GM15510 (cell line): Measurements from ENCODE around the gene ABR.

ENCODE experiments used
- POLR2A ChIP-seq: IDR thresholded peaks from 3 replicates; pipeline ENCODE4 v1.6.1; 2011; ENCODE audit warnings: borderline replicate concordance; ENCODE audit not compliant: insufficient read length; ENCODE audit errors: extremely low read depth

ABR gene

DNA sequence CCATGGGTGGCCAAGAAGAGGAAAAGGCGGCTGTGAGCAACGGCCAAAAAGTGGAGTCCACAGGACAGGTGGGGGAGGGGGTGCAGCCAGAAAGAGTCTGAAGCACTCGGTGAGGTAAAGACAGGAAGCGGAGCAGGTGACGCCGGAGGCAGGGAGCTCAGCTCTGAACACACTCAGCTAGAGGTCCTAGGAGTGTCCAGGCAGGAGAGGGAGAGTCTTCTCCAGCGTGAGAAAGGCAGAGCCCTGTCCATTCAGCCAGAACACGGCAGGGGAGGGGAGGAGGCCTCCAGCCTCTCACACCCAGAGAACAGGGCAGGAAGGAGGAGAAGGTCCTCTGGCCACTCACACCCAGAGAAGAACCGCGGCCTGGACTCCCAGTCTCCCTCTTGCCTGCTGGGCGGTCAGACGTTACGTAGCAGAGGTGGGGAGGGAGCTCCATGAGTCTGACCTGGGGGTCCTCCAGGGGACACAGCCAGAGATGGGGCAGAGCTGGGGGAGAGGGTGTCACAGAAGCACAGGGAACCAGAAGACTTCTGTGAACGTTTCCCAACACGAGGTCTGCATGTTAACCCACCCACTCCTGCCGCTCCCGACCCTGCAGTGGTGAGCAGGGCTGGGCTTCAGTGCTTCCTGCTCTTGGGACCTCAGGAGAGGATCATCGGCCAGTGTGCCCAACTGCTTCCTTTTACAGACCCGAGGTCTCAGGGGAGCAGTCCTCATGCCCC lies 89.2 kb downstream of the ABR start:
- TF ChIP-seq POLR2A = no peak

DNA sequence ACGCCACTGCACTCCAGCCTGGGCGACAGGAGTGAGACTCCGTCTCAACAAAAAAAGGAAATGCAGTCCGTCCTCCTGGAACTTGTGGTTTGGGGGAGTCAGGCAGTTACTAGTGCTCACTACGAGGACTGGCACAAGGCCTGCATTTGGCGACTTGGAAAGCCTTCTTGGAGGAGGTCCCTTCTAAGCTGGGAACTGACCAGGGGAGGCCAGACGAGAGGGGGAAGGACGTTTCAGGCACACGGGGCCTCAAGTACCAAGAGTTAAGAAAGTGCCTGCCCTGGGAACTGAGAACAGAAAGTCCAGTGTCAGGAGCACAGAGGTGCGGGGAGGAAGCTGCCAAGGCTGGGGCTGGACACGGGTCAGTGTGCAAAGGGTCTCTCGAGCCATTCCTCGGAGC lies 89.9 kb downstream of the ABR start:
- TF ChIP-seq POLR2A = no peak

DNA sequence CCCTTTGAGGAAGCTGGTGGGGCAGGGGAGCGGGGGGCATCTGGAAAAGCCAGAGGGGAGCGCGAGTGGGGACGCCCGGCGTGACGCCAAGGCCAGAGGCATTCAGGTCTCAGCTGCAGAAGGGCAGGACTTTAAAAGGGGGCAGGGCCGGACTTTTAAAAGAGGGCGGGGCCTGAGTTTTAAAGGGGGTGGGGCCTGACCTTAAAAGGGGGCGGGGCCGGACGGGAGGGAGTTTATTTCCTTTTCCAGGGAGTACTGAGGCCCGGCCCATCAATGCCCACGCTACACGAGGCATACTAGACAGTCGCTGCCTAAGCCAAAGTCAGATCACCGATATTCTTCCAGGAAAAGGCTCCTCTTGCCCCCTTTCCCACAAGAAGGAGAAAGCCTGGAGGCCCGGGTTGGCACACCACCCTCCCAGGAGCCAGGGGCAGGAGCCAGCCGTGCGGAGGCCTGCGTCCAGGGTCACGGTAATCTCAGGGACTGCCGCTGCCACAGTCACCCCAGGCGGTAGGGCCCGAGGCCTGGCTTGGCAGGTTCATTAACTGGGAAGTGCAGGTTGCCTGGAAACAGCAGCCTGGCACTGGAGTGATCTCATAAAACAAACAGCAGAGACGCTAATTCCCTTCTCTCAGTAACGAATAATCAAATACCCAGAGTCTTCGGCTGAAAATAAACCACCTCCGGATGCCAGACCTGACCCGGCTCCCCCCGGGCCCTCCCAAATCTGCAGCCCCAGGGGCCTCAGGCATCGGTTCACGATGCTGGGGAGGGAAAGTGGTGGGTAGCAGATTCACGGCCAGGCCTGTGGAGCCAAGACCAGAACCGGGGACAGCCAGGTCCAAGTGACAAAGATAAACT lies 92.2 kb downstream of the ABR start:
- TF ChIP-seq POLR2A = no peak

DNA sequence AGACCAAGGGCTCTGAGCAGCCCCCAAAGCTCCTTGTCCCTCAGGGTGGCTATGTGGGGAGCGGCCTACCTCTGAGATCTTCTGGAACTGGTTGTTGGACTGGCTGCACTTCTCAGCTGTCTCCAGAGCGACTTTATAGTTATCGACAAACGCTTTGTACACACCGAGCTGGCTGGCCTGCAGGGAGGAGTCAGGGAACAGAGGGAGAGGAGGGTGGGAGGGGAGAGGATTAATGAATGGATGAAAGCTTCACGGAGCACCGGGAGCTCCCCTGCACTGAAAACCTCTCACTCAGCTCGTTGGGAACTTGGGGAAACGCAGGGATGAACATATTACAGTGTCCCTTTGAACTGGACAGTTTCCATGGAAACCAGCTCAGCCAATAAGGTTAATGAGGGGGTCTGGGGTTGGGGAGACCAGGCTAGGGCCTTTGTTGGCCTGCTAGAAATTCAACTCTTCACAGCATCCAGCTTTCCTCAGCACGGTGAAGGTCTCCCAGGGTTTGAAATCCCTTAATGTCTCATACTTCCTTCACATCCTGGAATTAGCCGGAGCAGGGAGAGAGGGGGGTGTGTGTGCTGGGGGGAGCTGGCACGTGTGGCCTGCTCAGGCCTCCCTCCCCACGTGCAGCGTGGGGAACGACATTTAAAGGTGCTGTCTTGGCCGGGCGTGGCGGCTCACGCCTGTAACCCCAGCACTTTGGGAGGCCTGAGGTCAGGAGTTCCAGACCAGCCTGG lies 96.2 kb downstream of the ABR start:
- TF ChIP-seq POLR2A = no peak

DNA sequence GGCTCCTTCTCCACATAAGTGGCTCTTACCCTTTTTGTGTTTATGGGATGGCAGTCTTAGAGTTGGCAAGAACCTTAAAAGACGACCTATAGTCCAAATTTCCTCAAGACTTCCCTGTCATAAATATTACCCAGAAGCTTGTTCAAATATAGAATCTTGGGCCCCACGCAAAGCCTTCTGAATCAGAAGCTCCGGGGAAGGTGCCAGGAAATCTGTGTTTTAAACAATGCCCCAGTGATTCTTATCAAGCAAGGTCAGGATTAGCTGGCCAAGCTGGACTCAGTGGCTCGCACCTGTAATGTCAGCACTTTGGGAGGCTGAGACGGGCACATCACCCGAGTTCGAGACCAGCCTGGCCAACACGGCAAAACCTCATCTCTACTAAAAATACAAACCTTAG lies 97.2 kb downstream of the ABR start:
- no peak for TF ChIP-seq POLR2A

DNA sequence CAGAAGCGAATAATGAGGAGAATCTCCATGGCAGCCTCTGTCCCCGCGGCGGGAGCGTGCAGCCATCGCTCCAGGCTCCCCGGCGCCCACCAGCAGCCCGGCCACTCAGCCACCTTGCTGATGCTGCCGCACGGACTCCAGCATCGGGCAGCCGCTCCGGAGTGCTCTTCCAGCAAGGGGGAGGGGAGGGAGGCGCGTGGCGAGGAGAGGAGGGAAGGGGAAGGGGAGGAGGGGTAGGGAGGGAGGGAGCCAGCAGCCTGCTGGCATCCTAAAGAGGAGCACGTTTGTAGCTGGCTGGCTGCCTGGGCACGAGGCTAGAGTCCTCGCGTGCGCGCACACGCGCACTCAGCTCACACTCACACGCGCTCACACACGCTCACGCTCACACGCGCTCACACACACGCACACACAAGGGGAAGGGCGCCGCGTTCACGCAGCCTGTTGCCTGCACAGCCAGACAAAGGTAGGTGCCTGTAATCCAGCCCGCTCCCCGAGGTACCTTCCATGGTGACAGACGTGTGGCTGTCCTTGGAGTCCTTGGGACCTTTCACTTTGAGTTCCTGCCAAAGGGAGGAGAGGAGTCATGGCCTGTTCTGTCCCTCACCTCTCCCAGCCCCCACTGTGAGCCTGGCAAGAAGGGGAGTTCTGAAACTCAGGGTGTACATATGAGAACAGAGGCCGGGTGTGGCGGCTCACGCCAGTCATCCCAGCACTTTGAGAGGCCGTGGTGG lies 100.8 kb downstream of the ABR start:
- TF ChIP-seq POLR2A = no peak

DNA sequence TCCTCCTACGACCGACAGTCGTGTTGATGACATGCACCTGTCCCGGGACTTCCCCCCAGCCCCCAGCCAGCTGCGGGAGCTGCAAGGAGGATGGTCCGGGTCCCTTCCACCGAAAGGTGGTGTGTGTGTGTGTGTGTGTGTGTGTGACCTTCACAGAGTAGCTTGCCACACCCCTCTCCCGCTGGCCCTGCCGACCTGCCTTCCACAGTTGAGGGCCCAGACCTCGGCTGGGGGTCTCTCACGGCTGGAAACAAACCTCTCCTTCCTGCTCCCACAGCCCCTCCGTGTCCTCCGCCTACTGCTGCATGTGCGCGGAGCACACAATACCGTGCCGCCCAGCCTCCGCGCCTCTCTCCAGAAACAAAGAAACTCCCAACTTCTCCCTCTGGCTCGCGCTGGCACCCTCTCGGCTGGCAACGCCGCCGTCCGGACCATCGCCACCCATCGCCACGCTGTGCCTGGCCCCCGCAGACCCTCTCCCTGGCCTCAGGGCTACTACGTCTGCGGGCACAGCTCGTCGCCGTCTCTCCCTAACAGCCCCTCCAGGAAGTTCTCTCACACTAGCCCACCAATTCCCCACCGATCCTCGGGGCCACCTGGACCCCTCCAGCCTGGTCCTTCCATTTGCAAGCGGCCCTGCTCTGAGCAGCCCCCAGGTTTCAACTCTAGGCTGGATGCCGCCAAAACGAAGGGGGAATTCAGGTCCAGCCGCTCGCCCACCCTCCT lies 101.6 kb downstream of the ABR start:
- no peak for TF ChIP-seq POLR2A

DNA sequence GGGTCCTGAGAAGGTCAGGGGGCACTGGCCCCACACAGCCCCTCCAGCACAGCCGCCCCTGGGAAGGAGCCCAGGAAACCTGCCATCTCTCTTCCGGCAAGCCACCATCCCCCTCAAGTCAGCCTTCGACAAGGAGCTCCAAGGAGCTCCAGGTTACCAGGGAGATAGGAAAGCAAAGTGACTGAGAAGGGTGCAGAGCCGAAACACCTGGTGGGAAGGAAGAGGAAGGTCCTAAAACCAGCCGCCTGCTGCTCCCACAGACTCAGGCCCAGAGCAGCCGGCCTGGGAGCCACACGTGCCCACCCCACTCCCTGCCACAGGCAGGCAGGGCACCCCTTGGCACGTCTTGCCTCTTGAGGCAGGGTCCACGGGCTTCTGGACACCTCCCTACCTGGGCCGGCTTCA lies 102.2 kb downstream of the ABR start:
- TF ChIP-seq POLR2A = no peak

DNA sequence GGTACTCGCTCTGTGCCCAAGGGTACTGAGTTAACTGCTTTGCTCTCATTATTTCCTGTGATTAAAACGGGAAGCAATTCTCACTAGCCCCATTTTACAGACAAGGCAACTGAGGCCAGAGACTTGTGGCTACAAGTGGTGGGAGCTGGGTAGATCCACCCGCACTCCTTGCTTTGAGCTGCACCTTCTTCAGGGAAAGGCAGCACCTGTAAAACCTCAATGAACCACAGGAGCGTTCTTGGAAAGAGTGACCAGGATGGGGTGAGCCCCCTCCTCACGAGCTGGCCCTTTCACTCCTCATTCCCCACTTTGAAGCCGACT lies 102.8 kb downstream of the ABR start:
- TF ChIP-seq POLR2A = no peak

DNA sequence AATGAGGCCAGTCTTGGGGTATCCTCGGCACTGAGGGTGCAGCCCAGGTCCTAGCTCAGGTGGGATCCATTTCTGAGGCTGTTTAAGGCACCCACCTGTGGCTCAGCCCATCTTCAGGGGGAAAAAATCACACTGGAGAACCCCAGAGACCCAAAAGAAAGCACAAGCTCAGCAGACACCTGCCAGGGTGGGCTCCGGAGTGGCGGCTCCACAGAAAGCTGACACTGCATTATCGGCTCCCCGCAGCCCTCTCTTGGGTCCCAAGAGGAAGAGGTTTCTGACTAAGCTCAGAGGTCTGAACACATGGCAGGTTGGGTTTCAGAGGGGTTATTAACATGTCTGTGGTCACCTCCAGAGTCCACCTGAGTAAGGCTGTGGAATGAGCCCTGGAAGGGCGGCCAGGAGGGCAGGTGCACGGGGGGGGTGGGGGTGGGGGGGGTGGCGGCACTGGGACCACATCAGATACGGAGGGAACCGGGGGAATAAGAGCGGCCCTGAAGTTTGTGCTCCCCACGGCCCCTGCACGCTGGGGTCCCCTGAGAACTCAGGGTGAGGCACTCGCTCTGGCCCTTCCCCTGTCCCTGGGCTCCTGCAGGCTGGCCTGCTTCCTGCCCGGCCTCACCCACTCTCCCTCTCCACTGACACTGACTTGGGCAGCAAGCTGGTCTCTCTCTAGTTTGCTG lies 103.3 kb downstream of the ABR start:
- TF ChIP-seq POLR2A = no peak

DNA sequence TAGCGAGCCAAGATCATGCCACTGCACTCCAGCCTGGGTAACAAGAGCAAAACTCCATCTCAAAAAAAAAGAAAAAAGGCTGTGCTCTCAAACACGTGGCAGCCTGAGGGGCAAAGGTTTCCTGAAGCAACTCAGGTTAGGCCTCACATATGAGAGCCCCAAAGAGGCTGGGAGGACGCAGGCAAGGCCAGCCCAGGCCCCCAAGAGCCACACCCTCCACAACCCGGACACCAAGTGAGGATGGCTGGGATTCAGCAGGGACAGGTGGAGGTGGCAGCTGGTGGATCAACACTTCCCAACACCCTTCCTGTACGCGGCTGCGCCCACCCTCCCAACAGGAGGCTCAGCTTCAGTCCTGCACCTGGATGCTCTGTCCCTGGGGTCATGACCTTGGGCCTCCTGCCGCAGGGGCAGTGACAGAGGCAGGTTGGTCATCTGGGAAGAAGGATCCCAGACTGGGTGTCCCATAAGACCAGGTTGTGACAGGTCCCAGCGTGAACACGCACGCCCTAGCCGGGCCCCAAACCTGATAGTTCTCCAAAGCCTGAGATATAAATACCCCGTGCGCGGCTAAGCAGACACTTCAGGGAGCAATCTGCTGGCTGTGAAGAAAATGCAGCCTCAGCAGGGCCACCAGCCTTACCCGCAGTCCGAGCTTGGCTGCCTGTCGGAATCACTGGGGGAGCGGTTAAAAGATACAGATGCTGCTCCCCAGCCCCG lies 104.7 kb downstream of the ABR start:
- no peak for TF ChIP-seq POLR2A

DNA sequence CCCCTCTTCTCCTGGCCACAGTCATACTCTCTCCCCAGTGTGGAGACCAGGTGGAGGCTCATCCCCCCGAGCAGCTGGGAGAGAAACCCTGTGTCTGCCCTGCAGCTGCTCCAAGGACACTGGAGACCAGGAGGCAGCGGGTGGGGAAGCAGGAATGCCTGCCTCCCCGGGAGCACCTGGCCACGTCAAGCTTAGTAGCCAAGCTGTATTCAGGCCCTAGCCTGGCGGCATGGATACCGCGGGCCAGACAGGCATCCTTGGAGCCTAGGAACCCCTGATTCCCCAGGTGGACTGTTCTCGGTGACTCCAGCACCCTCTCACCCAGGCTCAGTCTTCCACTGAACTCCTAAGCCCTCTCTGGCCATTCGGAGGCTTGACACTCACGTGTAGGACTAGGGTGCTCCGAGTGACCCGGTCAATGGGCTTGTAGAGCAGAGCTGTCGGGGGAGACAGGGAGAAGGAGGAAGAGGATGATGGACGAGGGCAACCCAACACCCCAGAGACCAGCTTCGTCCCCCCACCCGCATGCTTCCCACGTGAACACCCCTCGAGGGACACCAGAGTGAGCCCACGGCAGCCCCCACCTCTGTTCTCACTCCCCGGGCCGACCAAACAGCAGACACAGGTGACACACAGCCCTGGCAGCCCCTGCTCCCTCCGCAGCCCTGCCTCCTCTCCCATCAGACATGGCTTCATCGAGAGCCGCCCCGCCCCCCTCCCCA lies 106.4 kb downstream of the ABR start:
- TF ChIP-seq POLR2A = no peak

DNA sequence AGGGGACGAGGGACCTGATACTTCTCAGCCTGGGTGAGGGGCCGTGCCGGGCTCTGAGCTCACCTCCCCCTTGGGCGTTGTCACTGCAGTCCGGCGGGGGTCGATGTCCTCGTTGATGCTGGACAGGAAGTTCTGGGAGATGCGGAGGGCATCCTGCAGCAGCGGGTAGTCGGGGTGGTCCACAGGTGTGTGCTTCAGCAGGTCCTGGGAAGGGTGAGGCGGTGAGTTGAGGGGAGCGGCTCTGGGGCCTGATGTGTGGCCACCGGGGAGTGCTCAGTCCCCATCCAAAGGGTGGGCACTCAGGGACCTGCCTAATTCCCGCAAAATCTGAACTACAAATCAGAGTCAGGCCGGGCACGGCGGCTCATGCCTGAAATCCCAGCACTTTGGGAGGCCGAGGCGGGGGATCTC lies 107.2 kb downstream of the ABR start:
- no peak for TF ChIP-seq POLR2A
